Gastrocnemius medialis (tissue), 4 donors: ENCODE data around the gene MAPKAP1.

Source experiments
- CTCF ChIP-seq, 5 experiments: fragments of 450-650 bp in 3 of 5; fragments of 200-600 bp in 2 of 5; sonication (generic) in 2 of 5; IDR thresholded peaks in 4 of 5; conservative IDR thresholded peaks in 1 of 5; 1 replicate in 4 of 5; 2 replicates in 1 of 5; pipeline ENCODE4 v1.5.1; 2016 to 2019; ENCODE audit warnings: antibody characterized with exemption in 5 of 5, mild to moderate bottlenecking in 3 of 5, moderate library complexity in 3 of 5
- POLR2A ChIP-seq, 2 donors: fragments of 450-650 bp; IDR thresholded peaks; one replicate each; pipeline ENCODE4 v1.6.1; 2017; ENCODE audit warnings: antibody characterized with exemption in 2 of 2, mild to moderate bottlenecking in 2 of 2, moderate library complexity in 2 of 2

GRCh38 chr9:125559194-125559593, 147.8 kb downstream of the MAPKAP1 start:
- no peak for TF ChIP-seq CTCF (IDR thresholded peaks at IDR 0.05 in 4 of 5, conservative IDR thresholded peaks at IDR 0.05 in 1 of 5)
- TF ChIP-seq POLR2A (IDR thresholded peaks at IDR 0.05) = no peak
